HS-27A (cell line): ENCODE results near the gene SUMF1.

Source experiments
- DNase-seq: peaks from one replicate; pipeline ENCODE4 v3.0.0-alpha.2; 2012; ENCODE audit warnings: low read depth, missing footprints

The SUMF1 gene

DNA sequence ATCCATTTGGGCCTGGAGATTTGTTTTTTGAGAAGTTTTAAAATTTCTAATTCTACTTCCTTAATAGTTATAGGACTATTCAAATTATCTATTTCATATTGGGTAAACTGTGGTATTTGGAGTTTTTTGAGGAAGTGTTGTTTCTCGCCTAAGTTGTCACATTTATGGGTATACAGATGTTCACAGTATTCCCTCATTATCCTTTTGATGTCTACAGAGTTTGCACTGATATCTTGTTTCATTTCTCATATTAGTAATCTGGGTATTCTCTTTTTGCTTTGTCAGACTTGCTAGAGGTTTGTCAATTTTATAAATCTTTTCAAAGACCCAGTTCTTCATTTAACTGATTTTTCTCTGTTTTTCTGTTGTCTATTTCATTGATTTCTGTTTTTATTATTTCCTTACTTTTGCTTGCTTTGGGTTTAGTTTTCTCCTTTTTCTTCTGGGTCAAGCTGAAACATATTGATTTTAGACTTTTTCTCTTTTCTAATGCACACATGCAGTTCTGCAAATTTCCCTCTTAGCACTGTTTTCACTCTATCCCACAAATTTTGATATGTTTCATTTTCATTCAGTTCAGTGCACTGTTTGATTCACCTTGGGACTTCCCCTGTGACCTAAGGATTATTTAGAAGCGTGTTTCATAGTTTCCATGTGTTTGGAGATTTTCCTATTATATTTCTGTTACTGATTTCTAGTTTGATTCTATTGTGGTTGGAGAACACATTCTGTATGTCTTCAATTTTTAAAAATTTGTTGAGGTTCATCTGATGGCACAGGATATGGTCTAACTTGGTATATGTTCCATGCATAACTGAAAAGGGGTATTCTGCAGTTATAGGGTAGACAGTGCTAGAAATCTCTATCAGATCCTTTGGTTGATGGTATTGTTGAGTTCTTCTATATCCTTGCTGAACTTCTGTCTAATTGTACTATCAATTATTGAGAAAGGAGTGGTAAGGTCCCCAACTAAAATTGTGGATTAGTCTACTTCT is 79.6 kb downstream of the SUMF1 start:
- DNase-seq = no peak

DNA sequence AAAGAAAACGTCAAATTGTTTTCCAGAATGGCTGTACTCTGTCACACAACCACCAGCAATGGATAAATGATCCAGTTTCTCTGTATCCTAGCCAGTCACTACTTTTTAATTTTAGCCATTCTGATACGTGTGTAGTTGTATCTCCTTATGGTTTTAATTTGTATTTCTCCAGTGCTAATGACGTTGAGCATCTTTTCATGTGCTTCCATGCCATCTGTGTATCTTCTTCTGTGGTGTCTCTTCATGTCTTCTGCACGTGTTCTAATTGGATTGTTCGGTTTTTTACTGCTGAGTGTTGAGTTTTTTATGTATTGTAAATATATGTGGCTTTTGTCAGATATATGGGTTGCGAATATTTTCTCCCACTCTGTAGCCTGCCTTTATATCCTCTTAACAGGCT is 81.9 kb downstream of the SUMF1 start:
- DNase-seq = no peak

DNA sequence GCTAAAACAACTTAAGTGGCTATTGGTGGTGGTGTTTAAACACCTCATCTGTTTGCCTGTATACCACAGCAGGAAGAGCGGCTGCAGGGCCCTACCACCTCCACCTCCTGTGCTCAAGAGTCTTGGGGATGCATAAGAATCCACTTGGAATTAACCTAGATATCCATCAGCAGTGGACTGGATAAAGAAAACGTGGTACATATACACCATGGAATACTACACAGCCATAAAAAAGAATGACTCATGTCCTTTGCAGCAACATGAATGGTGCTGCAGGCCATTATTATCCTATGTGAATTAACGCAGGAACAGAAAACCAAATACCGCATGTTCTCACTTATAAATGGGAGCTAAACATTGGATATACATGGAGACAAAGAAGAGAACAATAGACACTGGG is 87.1 kb downstream of the SUMF1 start:
- no peak for DNase-seq

DNA sequence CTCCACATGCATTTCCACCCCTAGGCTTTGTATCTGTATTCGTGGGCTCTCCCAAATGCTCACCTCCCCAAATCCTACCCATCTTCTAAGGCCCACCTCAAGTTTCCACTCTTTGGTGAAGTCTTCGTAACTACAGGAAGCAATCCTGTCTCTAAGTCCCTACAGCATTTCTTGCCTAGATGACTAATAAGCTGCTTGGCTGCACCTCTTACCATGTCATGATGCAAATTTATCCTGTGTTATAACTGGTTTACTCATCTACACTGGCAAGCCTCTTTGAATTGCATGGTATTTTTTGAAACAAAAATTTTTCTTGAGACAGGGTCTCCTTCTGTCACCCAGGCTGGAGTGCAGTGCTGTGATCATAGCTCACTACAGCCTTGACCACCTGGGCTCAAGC is 90.6 kb downstream of the SUMF1 start:
- DNase-seq = no peak

DNA sequence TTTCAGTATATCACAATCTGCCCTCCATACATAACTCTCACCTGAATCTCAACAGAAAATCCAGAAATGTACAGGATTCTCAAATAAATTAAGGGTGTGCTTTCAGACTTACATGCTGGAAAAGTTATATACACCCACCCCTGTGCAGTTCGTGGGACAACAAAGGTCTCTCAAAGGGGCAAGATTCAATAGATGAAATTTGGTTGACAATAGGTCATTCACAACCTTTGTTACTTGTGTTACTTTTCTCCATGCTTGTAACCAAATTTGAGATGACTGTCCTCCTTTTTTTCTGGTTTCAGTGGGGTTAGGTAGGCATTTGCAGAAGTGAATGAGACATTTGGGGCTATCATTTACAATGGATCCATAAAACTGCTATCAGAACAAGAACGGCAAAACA is 91.2 kb downstream of the SUMF1 start:
- no peak for DNase-seq

DNA sequence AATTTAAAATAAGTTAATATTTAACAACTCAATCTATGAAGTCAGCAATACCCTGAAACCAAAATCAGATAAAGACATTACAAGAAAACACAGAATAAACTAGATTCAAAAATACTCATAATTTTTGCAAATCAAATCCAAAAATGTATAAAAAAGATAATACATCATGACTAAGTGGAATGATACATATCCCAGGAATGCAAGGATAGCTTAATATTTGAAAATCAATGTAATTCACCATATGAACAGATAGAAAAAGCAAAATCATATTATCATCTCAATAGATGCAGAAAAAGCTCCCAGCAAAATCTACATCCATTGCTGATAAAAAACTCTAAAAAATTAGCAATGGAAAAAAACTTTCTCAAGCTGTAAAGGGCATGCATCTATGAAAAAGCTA is 93.4 kb downstream of the SUMF1 start:
- DNase-seq = no peak

DNA sequence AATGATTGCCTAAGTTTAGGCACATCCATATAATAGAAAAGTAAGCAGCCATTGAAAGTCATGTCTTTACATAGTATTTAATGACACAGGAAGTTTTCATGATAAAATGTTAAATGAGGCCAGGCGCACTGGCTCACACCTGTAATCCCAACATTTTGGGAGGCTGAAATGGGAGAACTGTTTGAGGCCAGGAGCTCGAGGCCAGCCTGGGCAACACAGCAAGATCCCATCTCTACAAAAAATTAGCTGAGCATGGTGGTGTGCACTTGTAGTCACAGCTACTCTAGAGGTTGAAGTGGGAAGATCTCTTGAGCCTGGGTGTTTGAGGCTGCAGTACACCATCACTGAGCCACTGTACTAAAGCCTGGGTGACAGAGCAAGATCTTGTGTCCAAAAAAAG is 104.5 kb downstream of the SUMF1 start:
- no peak for DNase-seq

DNA sequence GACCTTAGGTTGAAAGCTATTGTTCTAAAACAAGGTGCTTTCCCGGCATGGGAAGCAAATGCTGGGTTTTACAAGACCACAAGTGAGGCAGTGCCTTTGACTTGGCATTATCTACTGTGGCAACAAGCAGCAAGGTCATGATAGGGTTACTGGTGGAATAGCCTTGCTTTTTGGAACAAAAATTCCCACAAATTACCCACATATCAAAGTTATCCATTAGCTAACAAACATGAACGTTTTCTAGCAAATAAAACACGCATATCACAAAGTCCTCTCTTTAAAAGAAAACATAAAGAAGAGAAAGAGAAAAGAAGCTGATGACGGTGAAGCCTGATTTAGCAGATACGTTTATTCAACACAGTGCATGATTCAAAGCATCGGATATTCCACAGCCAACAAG is 106.3 kb downstream of the SUMF1 start:
- no peak for DNase-seq

DNA sequence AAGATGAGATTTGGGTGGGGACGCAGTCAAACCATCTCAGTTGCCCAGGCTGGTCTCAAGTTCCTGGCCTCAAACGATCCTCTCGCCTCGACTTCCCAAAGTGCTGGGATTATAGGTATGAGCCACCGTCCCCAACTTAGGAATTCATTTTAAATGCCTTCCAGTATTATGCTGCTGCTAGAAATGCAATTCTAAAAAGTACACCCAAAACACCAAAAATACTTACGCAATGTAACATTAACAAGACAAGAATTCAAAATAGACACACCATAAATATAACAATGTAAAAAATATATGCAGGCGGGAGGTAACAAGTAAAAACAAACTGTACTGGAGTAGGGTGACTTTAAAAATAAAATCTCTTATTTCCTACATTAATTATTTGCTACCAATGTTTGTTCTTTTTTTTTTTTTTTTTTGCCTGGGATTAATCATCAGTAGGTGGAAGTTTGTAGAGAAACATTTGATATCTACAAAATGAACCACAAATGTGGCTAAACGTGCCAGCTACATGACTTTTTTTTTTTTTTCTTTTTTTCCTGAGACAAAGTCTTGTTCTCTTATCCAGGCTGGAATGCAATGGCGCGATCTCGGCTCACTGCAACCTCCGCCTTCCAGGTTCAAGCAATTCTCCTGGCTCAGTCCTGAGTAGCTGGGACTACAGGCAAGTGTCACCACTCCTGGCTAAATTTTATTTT is 107.1 kb downstream of the SUMF1 start:
- DNase-seq = no peak

DNA sequence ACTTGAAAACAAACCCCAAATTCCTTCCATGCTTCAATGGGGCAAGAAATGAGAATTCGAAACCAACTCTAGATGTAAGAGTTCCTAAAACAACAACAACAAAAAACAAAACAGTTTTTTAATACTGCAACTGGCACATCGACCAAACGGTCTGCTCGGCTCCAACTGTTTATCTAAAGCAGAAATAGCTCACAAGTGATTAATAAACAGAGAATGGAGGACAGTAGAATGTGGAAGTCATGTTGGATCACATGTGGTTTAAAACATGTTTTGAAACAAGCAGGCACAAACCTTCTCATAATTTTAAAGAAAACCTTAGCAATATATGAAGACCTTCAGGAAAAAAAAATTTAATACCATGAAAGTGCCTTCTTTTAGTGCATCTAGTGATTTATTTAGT is 108.8 kb downstream of the SUMF1 start:
- DNase-seq = no peak

DNA sequence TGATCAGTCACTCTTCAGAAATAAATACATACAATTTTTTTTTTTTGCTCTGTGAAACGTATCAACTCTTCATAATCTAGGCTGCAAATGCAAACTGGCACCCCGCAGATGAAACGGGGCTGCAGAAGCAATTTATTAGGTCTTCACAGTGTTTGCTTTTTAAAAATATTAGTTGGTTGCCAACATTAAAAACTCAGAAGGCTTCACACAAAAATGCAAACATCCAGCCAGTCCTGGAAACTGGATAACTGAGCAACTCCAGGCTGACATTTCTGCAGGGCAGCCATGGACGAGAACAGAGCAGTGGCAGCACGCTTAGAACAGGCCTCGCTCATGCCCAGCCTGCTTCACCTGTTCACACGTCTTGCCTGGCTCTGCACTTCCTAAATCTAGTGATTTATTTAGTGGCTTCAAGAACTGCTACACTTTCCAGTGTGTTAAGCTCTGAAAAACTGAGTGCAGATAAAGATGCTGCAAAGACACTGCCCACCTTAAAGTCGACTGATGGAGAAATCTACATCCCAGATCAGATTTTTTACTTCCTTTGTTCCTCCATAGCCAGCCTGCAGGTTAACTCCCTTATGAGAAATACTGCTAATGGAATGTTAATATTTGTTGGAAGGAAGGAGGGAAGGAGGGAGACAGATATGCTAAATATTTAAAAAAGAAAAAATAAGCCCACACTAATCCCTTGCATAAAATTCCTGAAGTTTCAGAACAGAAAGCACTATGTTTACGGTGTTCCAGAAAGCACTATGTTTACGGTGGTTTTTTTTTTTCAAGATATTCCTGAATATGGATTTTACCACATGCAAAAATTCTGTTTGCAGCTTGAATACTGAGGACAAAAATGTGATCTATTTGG is 110.3 kb downstream of the SUMF1 start:
- DNase-seq = no peak

DNA sequence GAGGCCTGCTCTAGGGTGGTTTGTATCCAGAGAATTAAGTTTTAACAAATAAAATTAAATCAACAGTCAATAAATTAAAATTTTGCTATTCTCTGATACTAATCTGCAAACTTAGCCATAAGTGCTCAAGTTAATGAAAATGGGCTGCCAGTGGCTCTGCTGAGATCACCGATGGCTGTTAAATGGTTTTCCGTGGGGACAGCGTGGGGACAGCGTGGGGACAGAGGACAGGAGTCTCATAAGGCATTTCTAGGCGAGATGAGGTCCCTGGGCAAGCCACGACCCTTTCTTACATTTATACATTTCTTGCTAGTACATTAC is 110.9 kb downstream of the SUMF1 start:
- DNase-seq = no peak

DNA sequence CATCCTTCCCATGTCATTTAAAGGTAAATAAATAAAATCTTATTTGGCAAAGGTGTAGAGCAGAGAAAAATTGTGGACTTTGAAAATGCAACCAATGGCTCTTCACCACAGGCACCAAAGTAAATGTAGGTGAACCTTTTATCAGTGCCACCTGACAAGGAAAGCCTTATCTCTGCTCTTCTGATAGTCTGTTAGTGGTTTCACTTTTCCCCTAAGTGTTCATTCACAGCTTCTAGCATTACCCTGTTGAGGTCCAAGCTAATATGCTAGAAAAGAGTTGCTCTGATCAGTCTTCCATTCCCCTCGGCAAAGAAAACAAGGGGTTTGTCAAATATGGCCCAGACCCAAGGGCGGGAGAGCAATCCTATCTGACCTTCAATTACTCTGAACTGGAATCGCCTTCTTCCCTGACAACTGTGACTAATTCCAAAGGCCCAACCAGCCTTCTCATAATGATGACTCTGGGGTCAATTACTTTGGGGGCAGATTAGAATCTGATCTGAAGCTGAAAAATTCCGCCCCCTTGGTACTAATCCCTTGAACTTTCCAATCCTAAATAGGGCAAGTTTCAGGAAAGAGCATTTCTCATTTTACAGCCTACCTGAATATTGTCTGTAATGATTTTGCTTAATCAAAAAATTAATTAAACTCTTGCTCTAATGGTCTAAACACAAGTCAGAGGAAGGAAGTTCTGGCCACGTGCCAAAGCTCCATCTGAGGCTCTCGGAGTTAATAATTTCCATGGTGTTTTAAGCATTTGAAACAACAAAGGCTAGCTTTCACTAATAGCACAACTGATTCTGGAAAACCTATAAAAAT is 111.5 kb downstream of the SUMF1 start:
- no peak for DNase-seq

DNA sequence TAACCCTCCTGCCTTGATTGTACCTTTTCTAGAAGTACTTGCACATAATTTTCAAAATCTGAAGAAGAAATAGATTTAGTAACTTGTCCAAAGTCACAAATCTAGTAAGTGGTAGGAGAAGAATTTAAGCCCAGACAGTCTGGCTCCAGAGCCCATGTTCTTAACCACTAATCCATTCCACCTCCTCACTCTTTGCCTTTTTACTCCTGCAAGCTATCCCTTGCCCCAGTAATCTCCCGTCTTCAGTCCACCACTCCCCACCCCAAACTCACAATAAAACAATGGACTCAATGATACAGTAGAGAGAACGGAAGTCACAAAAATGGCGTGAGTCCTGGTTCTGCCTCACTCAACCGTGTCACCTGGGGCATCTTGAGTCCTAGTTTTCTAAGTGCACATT is 115.2 kb downstream of the SUMF1 start:
- DNase-seq = no peak

DNA sequence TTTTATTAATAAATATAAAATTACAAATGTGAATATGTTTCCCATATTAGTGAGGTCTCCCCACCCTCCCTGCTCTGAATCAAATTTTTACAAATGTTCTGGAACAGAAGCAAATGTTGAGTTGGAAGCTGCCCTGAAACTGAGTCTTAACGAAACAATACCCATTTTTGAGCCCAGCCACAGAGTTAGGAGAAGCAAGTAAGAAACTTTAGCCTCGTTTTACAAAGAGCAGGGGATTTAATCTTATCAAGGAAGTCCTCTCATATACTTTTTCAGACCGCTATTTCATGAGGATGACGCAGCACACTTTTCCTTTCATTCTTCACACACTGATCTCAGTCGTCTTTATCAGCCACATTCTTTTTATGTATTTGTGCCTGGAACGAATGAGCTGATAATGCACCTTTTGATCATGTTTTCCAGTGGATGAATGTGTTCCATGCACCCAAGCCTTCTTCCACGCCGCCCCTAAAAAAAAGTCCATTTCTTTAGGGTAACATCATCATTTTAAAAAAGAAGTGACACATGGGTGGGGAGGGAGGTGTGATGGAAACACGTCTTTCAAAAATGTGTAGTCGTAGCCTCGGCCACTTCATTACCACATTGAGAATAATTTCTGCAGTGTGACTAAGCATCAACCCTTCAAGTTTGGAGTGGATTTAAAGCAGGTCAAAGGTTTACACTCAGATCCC is 115.8 kb downstream of the SUMF1 start:
- no peak for DNase-seq

DNA sequence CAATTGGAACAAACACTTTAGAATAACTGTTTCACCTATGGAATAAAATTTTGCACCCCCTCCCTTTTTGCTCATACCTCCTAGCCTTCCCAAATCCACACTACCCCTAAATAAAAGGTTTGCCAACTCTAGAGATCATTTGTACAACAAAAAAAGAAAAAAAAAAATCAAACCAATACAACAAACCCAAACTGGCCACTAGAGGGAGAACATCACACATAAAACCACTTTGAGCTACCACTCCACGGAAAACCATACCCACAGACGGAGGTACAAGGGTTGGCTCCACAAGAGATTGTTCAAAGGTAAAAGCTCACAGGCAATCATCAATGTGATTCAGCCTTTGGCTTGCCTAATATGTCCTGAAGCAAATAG is 116.3 kb downstream of the SUMF1 start:
- DNase-seq = peak; percentile 2

DNA sequence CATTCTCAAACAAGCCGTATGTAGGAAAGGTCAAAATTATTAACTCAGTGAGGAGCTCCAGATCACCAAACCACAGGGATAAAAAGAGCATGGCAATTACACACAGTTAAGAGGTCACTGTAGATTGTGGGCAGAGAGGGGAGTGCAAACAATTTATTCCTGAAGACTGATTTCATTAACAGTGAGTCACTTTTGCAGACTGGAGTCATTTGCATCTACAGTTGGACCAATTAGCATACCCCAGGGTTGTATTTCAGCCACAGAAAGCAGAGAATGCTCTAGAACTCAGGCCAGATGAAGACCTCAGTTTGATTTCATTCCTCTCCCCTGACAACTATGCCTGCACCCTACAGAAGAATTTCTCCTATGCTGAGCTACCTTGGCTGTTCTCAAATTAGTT is 123.8 kb downstream of the SUMF1 start:
- DNase-seq = no peak

DNA sequence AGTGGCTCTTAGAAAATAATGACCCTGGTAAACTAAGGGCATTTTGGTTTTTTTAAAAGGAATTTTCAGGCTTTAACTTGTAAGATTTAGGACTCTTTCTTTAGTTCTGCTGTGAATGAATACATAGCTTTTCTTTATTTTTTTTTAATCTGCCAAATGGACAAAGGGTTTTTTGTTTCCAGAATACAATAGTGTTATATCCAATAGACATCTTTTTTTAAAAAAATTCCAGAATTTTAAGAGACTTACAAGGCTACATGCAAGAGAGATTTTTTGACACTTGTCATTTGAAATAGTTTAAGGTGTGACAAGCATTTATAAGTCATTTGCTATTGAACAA is 125.8 kb downstream of the SUMF1 start:
- DNase-seq = no peak

DNA sequence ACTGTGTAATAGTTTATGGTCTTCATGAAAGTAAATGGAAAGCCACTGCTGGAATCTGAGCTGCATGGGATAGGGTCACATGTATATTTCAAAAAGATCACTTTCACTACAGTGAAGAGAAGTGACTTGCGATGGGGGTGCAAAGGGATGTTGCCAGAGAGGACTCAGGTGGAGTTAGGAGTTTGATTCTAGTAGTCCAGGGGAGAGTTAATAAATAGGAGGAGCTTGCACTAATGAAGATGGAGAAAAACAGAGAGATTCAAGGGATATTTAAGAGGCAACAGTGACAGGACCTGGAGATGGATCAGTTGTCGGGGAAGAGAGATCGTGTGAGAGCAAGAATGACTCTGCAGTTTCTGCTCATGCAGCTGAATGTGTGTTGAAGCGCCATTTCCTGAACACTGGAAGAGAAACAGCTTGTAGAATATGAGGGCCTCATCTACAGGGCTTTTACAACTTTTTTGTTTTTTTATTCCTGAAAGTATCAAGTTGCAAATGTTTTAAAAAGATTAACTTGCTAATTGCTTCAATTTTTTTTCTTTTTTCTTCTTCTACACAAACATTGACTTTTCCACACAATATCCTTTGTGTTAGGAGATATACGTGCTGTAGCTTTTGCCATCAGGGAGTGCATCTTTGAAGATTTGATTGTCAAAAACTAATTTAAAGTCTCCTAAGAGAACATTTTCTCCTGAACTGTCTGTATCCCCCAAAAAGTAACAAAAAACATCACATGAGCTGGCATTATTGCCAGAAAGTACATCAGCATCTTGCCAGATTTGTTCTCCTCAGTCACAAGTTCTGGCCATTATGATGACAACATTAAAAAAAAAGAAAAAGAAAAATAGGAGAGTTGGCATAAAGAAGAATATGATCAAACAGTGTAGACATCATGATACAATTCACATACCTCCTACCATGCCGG is 126.4 kb downstream of the SUMF1 start:
- DNase-seq = no peak

DNA sequence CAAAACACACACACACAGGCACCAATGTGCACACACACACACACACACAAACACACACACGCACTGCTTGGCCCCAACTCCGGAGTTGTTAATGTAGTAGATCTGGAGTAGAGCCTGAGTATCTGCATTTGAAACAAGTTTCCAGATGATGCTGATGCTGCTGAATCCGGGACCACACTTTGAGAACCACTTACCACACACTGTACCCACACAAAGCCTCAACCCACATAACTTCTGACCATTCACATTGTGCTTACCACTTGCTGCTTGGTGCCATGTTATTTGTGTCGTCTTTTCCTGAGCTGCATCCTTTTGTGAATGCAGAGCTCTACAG is 127.0 kb downstream of the SUMF1 start:
- no peak for DNase-seq
